Stomach (tissue), 9 donors: ENCODE data around the gene SLC13A3. TPM values are rescaled to one million over a fixed set of nuclear protein-coding genes. Genes with fewer than 3 reads are reported as not detected.
A peak's percentile ranks its signal among the peaks of the same experiment; 100 is the strongest.

ENCODE experiments used
- DNase-seq, 2 donors: peaks; one replicate each; pipeline versions ENCODE4 v3.0.0 to v3.0.0-alpha.2; 2013 to 2019
- H3K27ac ChIP-seq, 5 donors: fragments of 200-600 bp in 4 of 5; sonication (generic) in 4 of 5; one replicate each; pipeline ENCODE4 v1.5.1; 2013 to 2019; ENCODE audit warnings: mild to moderate bottlenecking in 1 of 5, moderate library complexity in 1 of 5
- H3K27me3 ChIP-seq, 3 donors: fragments of 200-600 bp; sonication (generic); one replicate each; pipeline ENCODE4 v1.5.1; 2017 to 2019; ENCODE audit warnings: mixed run types in 1 of 3
- H3K36me3 ChIP-seq, 4 donors: fragments of 200-600 bp; sonication (generic); 1 replicate in 3 of 4; 2 replicates in 1 of 4; pipeline ENCODE4 v1.5.1; 2016 to 2019
- H3K4me1 ChIP-seq, 4 donors: fragments of 200-600 bp; sonication (generic); one replicate each; pipeline ENCODE4 v1.5.1; 2016 to 2019
- H3K4me3 ChIP-seq, 4 donors: fragments of 200-600 bp; sonication (generic) in 3 of 4; one replicate each; pipeline ENCODE4 v1.5.1; 2016 to 2019; ENCODE audit warnings: mild to moderate bottlenecking in 1 of 4
- H3K9me3 ChIP-seq, 4 donors: fragments of 200-600 bp; sonication (generic); one replicate each; pipeline ENCODE4 v1.5.1; 2016 to 2019
- CTCF ChIP-seq, 7 experiments: fragments of 450-650 bp in 4 of 7; fragments of 200-600 bp in 3 of 7; sonication (generic) in 3 of 7; IDR thresholded peaks; one replicate each; pipeline ENCODE4 v1.5.1; 2016 to 2019; ENCODE audit warnings: antibody characterized with exemption in 7 of 7, control low read depth in 2 of 7, mild to moderate bottlenecking in 1 of 7
- EP300 ChIP-seq: sonication (generic); formaldehyde crosslinking; IDR thresholded peaks from one replicate; pipeline ENCODE4 v1.6.1; 2017; ENCODE audit warnings: antibody characterized with exemption
- POLR2A ChIP-seq, 4 donors: fragments of 450-650 bp; IDR thresholded peaks; one replicate each; pipeline ENCODE4 v1.6.1; 2016; ENCODE audit warnings: antibody characterized with exemption in 4 of 4, control low read depth in 2 of 4, mild to moderate bottlenecking in 1 of 4, moderate library complexity in 1 of 4
- POLR2AphosphoS5 ChIP-seq, 3 donors: sonication (generic); formaldehyde crosslinking; IDR thresholded peaks; one replicate each; pipeline ENCODE4 v1.6.1; 2016; ENCODE audit warnings: antibody characterized with exemption in 3 of 3
- WGBS, 5 donors: extraction: QIAGEN DNeasy Blood & Tissue Kit in 3 of 5; methylation state at CpG; one replicate each; pipeline versions ENCODE4 v1.1.5 to v1.1.7; 2013 to 2018; 5-methylcytosine and 5-hydroxymethylcytosine counted together
- intact Hi-C: fragments of 100-400 bp; cut with DNase I; formaldehyde crosslinking; loops from one replicate; pipeline ENCODE4 v1.15.1; 2023; ENCODE audit warnings: low total_unique reads
- polyA plus RNA-seq, 3 donors: library from polyadenylated mRNA; stranded (reverse); fragments of 200-250 nt; gene quantifications; one replicate each; pipeline ENCODE4 v1.2.3, GENCODE V29; 2013
- total RNA-seq, 5 donors: library from RNA; depleted of rRNA; stranded (reverse); fragments of >200 nt; gene quantifications; one replicate each; pipeline versions ENCODE4 v1.1.0 to v1.2.3, GENCODE V29; 2014 to 2016
- donor health status: healthy with polysubstance abuse.
- donor health status: Bipolar disorder and iron deficiency.
- donor health status: healthy.

SLC13A3 gene
- total and polyA plus RNA-seq, 8 donors = 0.61 to 6.6 (median 1.4) TPM; not detected in 2

- TF ChIP-seq EP300 = no peak
- TF ChIP-seq POLR2AphosphoS5 (IDR thresholded peaks at IDR 0.05) = no peak
- no peak for TF ChIP-seq CTCF (IDR thresholded peaks at IDR 0.05)
- no peak for TF ChIP-seq POLR2A (IDR thresholded peaks at IDR 0.05)
- H3K36me3 ChIP-seq = no peaks in the 10 kb centered on the region
- peaks cover 8 to 20% (median 14%) of the 10 kb centered on the region in 4 donors for H3K4me1 ChIP-seq
- H3K27me3 ChIP-seq = no peaks in the 10 kb centered on the region
- WGBS, 5 donors = 47 to 63% (median 59%) methylated on average over 6 of the region's 6 CpGs
- intact Hi-C loops = no loop called here
- H3K9me3 ChIP-seq = no peaks in the 10 kb centered on the region
- no peak overlapping the region for H3K4me3 ChIP-seq
- DNase-seq = peak in 1 of 2 donors; percentile 38
- H3K27ac ChIP-seq = no peak overlapping the region
Measured at GRCh38 chr20:46573234-46573633, 78.0 kb downstream of the SLC13A3 start.

GRCh38 chr20:46572790-46573189, 78.5 kb downstream of the SLC13A3 start:
- no peak for TF ChIP-seq CTCF (IDR thresholded peaks at IDR 0.05)
- TF ChIP-seq POLR2A (IDR thresholded peaks at IDR 0.05) = no peak
- no peak for TF ChIP-seq POLR2AphosphoS5 (IDR thresholded peaks at IDR 0.05)
- no peak for TF ChIP-seq EP300
- Histone ChIP-seq H3K4me1 (peaks cover 8 to 25% (median 14%) of the 10 kb centered on the region in 4 donors), H3K36me3 (no peaks in the 10 kb centered on the region), H3K27ac (no peak overlapping the region), H3K27me3 (no peaks in the 10 kb centered on the region), H3K9me3 (no peaks in the 10 kb centered on the region), H3K4me3 (no peak overlapping the region)
- intact Hi-C loops = no loop called here
- 84 to 95% (median 90%) methylated on average over 3 of the region's 3 CpGs for WGBS, 5 donors
- no peak for DNase-seq

GRCh38 chr20:46572153-46572552, 79.1 kb downstream of the SLC13A3 start:
- 12 to 30% (median 17%) methylated on average over 7 to 8 of the region's 8 CpGs for WGBS, 5 donors
- no peaks in the 10 kb centered on the region for H3K9me3 ChIP-seq
- H3K36me3 ChIP-seq = no peaks in the 10 kb centered on the region
- no peaks in the 10 kb centered on the region for H3K27me3 ChIP-seq
- DNase-seq = peak; percentile 70 to 77
- TF ChIP-seq EP300 (no peak), POLR2A (IDR thresholded peaks at IDR 0.05) (no peak), CTCF (IDR thresholded peaks at IDR 0.05) (no peak), POLR2AphosphoS5 (IDR thresholded peaks at IDR 0.05) (no peak)
- peaks cover 8 to 25% (median 14%) of the 10 kb centered on the region in 4 donors for H3K4me1 ChIP-seq
- H3K4me3 ChIP-seq = no peak overlapping the region
- H3K27ac ChIP-seq = peak overlapping the region in 1 of 5 donors; percentile 43
- intact Hi-C loops = no loop called here

- peaks cover 8 to 25% (median 14%) of the 10 kb centered on the region in 4 donors for H3K4me1 ChIP-seq
- TF ChIP-seq POLR2A (IDR thresholded peaks at IDR 0.05) (no peak), EP300 (no peak), CTCF (IDR thresholded peaks at IDR 0.05) (no peak), POLR2AphosphoS5 (IDR thresholded peaks at IDR 0.05) (no peak)
- 83 to 100% (median 96%) methylated on average over 2 of the region's 2 CpGs for WGBS, 5 donors
- H3K36me3 ChIP-seq = no peaks in the 10 kb centered on the region
- intact Hi-C loops = no loop called here
- no peaks in the 10 kb centered on the region for H3K27me3 ChIP-seq
- H3K4me3 ChIP-seq = no peak overlapping the region
- H3K9me3 ChIP-seq = no peaks in the 10 kb centered on the region
- no peak for DNase-seq
- no peak overlapping the region for H3K27ac ChIP-seq
Measured at GRCh38 chr20:46571418-46571817, 79.8 kb downstream of the SLC13A3 start.
